ENCODE measurements around the gene TMEM131.

DNA sequence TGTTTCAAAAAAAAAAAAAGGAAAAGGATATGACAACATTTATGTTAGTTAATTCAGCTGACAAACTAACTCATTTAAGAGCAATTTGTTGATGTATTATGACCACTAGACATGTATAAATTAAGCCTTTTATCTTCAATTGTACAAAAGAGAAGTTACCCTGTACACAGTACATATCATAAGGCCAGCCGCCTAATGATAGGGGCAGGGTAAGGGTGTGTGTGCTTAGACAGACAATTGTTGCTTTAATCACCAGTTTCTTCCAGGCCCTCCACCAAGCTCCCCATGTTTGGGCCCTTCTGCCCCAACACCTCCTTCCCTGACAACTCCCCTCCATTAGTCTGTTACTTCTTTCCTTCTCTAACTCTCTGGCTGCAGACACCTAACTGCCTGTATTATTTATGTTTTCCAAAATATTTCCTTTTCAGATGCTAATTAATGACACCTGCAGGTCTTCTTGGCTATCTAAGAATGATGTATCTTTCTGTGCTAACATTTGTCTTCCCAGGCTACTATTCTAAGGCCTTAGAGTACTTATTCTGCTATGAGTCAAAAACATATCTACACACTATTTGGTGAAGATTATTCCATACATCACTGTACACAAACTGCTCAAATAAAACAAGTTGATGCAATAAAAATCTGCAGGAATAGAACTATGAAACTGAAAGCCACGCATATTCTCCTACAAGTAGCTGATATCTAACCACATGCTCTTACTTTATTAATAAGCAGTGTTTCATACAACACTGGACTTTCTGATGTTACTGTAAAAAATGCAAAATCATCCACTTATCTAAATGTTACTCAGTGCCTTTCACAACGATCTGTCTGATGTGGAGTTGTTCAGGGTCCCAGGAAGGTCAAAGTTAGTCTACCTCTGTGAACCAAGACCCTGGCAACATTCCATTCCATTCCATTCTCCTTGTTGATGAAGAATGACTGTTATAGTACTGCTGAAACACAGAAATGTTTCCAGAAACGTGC, 26.4 kb downstream of the TMEM131 start:
- TF ChIP-seq CTCF (IDR thresholded peaks at IDR 0.05) (no peak), EZH2 (IDR thresholded peaks at IDR 0.05) (no peak), EZH2phosphoT487 (IDR thresholded peaks at IDR 0.05) (no peak)
